Hepatocyte (in vitro differentiated cells): ENCODE data around the gene AFAP1.

Experiments used
- EZH2phosphoT487 ChIP-seq: fragments of 200-600 bp; sonication (generic); IDR thresholded peaks from one replicate; pipeline ENCODE4 v1.6.1; 2018; ENCODE audit warnings: antibody characterized with exemption, mild to moderate bottlenecking, low read depth, moderate library complexity; ENCODE audit not compliant: unreplicated experiment, severe bottlenecking
- TF ChIP-seq, protein P1 (sequence below): fragments of 200-600 bp; sonication (generic); IDR thresholded peaks from 2 replicates; pipeline ENCODE4 v1.5.1; 2016; ENCODE audit warnings: antibody characterized with exemption, mild to moderate bottlenecking; ENCODE audit not compliant: poor library complexity

- TF ChIP-seq, protein P1, sequence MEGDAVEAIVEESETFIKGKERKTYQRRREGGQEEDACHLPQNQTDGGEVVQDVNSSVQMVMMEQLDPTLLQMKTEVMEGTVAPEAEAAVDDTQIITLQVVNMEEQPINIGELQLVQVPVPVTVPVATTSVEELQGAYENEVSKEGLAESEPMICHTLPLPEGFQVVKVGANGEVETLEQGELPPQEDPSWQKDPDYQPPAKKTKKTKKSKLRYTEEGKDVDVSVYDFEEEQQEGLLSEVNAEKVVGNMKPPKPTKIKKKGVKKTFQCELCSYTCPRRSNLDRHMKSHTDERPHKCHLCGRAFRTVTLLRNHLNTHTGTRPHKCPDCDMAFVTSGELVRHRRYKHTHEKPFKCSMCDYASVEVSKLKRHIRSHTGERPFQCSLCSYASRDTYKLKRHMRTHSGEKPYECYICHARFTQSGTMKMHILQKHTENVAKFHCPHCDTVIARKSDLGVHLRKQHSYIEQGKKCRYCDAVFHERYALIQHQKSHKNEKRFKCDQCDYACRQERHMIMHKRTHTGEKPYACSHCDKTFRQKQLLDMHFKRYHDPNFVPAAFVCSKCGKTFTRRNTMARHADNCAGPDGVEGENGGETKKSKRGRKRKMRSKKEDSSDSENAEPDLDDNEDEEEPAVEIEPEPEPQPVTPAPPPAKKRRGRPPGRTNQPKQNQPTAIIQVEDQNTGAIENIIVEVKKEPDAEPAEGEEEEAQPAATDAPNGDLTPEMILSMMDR, result no peak
- no peak for TF ChIP-seq EZH2phosphoT487
Measured at GRCh38 chr4:7852568-7853185, 87.0 kb downstream of the AFAP1 start.
